Measurements from ENCODE around the gene STAP2.

Gene STAP2

GRCh38 chr19:4328243-4328990 is 10.2 kb downstream of the STAP2 start:
- H3K27ac ChIP-seq (replicated peaks) = 0 out of 2 replicates have a peak overlapping the region, but pooled peaks have one; percentile 28
- DNase-seq (ENCODE audit: low read depth in 1 of 2, low spot score in 1 of 2) = peak; percentile 85 to 91
- peak overlapping the region; percentile 54 for H3K4me3 ChIP-seq (replicated peaks; ENCODE audit: insufficient read depth, low read length)

GRCh38 chr19:4327877-4328242 is 10.8 kb downstream of the STAP2 start:
- no peak for TF ChIP-seq CTCF (IDR thresholded peaks at IDR 0.05; ENCODE audit: insufficient read depth, low read length)
- TF ChIP-seq POLR2AphosphoS5 (IDR thresholded peaks at IDR 0.05; ENCODE audit: low read depth) = no peak
- TF ChIP-seq SPI1 (IDR thresholded peaks at IDR 0.05; ENCODE audit: borderline replicate concordance, low read depth) = no peak
- TF ChIP-seq GABPA (IDR thresholded peaks at IDR 0.05; ENCODE audit: low read depth) = no peak
- no peak for TF ChIP-seq REST (IDR thresholded peaks at IDR 0.05; ENCODE audit: insufficient replicate concordance, low read depth)
- peak overlapping the region; percentile 39 for H3K4me3 ChIP-seq (replicated peaks; ENCODE audit: insufficient read depth, low read length)

More at GRCh38 chr19:4328243-4328990, 10.2 kb downstream of the STAP2 start:
- TF ChIP-seq POLR2AphosphoS5 (IDR thresholded peaks at IDR 0.05; ENCODE audit: low read depth) (peak; percentile 54; the same call in 1 of the 2 replicates), REST (IDR thresholded peaks at IDR 0.05; ENCODE audit: insufficient replicate concordance, low read depth) (no peak), SPI1 (IDR thresholded peaks at IDR 0.05; ENCODE audit: borderline replicate concordance, low read depth) (no peak)
- peaks cover 24% of the 10 kb centered on the region for H3K27me3 ChIP-seq (ENCODE audit: insufficient read depth, poor library complexity, severe bottlenecking)

GRCh38 chr19:4327252-4327876 is 11.3 kb downstream of the STAP2 start:
- Histone ChIP-seq H3K27ac (replicated peaks) (no peak overlapping the region), H3K4me3 (replicated peaks; ENCODE audit: insufficient read depth, low read length) (no peak overlapping the region; the same call in 1 of the 2 replicates), H3K27me3 (ENCODE audit: insufficient read depth, poor library complexity, severe bottlenecking) (peaks cover 24% of the 10 kb centered on the region)
- TF ChIP-seq GABPA (IDR thresholded peaks at IDR 0.05; ENCODE audit: low read depth) (no peak), CTCF (IDR thresholded peaks at IDR 0.05; ENCODE audit: insufficient read depth, low read length) (no peak), REST (IDR thresholded peaks at IDR 0.05; ENCODE audit: insufficient replicate concordance, low read depth) (no peak), POLR2AphosphoS5 (IDR thresholded peaks at IDR 0.05; ENCODE audit: low read depth) (no peak), SPI1 (IDR thresholded peaks at IDR 0.05; ENCODE audit: borderline replicate concordance, low read depth) (no peak)
- peak; percentile 36 to 58 for DNase-seq (ENCODE audit: low read depth in 1 of 2, low spot score in 1 of 2)

More at GRCh38 chr19:4327877-4328242, 10.8 kb downstream of the STAP2 start:
- no peak for DNase-seq (ENCODE audit: low read depth in 1 of 2, low spot score in 1 of 2)
- peaks cover 24% of the 10 kb centered on the region for H3K27me3 ChIP-seq (ENCODE audit: insufficient read depth, poor library complexity, severe bottlenecking)
- no peak overlapping the region for H3K27ac ChIP-seq (replicated peaks)

Measured in HL-60 (cell line).